LHCN-M2 (cell line): ENCODE measurements around the gene COQ8A. TPM values are rescaled to one million over a fixed set of nuclear protein-coding genes. Genes with fewer than 3 reads are reported as not detected.
A peak's percentile ranks its signal among the peaks of the same experiment; 100 is the strongest.

Source experiments
- DNase-seq: peaks from one replicate; pipeline ENCODE4 v3.0.0-alpha.2; 2012; ENCODE audit warnings: low read depth
- polyA plus RNA-seq: library from polyadenylated mRNA; unstranded; fragments of >200 nt; gene quantifications from one replicate; pipeline ENCODE4 v1.2.1, GENCODE V29; 2012; ENCODE audit warnings: missing spikeins
- total RNA-seq: library from RNA; depleted of rRNA; stranded (reverse); fragments of >200 nt; gene quantifications from 2 replicates; pipeline ENCODE4 v1.2.3, GENCODE V29; 2014; rRNA removed

The COQ8A gene
- 6.3 and 8.7 TPM in 2 replicates for total RNA-seq
- 3.0 TPM for polyA plus RNA-seq

DNA sequence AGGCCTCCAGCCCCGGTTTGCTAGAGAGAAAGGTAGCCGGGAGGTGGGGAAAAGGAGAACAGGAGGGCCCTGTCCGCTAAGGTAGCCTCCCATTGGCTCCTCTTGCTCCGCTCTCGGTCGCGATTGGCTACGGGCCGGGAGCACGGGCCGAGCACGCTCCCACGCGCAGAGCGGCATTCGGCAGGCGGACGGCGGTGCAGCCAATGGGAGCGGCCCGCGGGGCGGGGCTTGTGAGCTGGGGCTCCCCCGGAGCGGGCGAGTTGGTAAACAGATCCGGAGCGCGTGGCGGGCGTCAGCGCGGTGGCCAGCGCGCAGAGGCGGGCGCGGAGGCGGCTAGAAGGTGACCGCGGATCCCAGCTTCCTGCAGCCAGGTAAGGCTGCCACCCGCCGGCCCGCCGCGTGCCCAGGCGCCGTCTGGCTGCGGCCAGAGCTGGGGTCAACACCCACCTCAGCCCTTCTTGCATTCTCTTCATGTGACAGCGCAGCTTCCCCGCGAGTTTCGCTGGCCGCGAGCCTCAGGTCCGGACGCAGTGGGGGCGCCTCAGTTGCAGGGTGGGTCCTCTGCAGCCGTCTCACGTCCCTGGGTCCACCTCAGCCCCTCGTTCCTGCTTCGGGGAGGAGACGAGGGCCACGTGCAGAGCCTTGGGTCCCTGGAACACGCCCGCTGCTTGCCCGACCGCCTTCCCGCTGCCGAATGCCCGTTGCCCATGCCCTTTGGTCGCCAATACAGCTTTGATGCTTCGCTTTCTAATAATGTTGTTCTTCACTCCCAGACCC is at the start of gene COQ8A:
TSS of gene COQ8A (plus strand) at position 266 of the 777 bp plus-strand sequence. CDS start 21,092 bp downstream, outside the sequence.
- DNase-seq: peak; percentile 99

- DNase-seq: no peak
Measured at GRCh38 chr1:226890331-226891108, 49.6 kb upstream of the COQ8A start.

- no peak for DNase-seq
Measured at GRCh38 chr1:226891346-226891745, 48.7 kb upstream of the COQ8A start.

- no peak for DNase-seq
Measured at GRCh38 chr1:226891846-226892523, 48.1 kb upstream of the COQ8A start.

DNA sequence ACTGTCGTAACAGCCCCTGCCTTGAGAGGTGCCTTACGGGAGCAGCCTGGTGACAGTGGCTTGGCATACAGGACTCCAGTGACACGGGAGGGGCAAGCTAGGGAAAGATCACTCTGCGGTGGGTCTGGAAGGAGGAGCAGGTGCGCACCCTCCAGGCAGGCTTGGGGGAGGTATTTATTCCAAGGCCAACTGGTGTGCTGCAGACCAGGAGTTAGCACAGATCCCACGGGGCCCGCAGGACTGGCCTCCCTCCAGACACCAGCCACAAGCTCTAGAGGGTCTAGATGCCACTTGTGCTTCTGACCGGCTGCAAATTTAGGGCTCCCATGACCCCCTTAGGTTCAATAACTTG is 47.6 kb upstream of the COQ8A start:
- DNase-seq: no peak

- no peak for DNase-seq
Measured at GRCh38 chr1:226893936-226894335, 46.2 kb upstream of the COQ8A start.

GRCh38 chr1:226894826-226895225 is 45.3 kb upstream of the COQ8A start:
- DNase-seq: no peak

DNA sequence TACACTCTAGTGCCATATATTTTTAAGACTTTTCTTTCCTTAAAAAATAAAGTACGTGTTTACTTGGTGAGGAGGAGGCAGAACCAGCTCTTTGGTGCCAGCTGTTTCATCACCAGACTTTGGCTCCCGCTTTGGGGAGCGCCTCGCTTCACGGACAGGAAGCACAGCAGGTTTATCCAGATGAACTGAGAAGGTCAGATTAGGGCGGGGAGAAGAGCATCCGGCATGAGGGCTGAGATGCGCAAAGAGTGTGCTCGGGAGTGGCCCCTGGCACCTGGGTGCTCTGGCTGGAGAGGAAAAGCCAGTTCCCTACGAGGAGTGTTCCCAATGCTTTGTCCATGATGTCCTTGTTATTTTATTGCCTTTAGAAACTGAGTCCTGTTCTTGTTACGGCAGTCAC is 44.5 kb upstream of the COQ8A start:
- no peak for DNase-seq

GRCh38 chr1:226898246-226898645 is 41.8 kb upstream of the COQ8A start:
- no peak for DNase-seq

DNA sequence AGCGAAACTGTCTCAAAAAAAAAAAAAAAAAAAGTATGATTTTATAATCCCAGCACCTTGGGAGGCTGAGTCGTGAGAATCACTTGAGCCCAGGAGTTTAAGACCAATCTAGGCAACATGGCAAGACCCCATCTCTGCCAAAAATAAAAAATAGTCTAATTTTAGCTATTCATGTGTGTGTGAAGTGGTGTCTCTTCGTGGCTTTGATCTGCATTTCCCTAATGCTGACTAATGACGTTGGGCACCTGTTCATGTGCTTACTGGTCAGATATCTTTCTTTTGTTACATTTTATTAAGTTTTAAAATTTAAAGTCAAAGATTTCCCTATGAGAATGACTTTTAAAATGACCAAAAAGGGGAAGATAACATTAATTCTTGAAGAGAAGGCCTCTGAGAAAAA is 38.7 kb upstream of the COQ8A start:
- peak; percentile 26 for DNase-seq

- no peak for DNase-seq
Measured at GRCh38 chr1:226902601-226903000, 37.5 kb upstream of the COQ8A start.

- DNase-seq: peak; percentile 19
Measured at GRCh38 chr1:226903819-226904716, 36.0 kb upstream of the COQ8A start.

GRCh38 chr1:226904772-226905171 is 35.3 kb upstream of the COQ8A start:
- DNase-seq: no peak

- DNase-seq: no peak
Measured at GRCh38 chr1:226908419-226908818, 31.7 kb upstream of the COQ8A start.

GRCh38 chr1:226908913-226909312 is 31.2 kb upstream of the COQ8A start:
- peak; percentile 5 for DNase-seq

DNA sequence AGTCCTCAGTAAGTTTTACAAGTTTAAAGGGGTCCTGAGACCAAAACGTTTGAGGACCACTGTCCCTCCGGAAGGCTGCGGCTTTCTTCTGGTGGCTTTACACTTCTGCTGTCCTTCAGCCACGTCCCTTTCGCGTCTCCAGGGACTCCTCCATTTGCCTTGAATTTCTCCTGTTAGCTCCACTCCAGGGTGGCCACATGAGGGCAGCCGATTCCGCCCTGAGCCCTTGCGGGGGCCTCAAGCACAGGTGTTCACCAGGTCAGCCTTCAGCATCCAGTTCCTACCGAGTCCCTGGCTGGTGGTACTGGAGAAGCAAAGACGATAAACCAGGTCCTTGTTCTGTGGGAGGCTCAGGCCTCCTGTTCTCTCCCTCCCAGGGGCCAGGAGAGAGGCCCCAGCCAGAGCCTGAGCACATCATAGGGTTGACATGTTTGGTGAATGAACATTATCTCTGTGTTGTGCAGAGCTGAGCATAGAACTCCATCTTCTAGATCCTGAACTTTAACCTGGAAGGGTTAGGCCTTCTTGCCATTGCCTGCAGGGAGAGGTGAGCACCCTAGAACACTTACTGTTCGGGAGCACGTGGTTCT is 27.4 kb upstream of the COQ8A start:
- DNase-seq: no peak

DNA sequence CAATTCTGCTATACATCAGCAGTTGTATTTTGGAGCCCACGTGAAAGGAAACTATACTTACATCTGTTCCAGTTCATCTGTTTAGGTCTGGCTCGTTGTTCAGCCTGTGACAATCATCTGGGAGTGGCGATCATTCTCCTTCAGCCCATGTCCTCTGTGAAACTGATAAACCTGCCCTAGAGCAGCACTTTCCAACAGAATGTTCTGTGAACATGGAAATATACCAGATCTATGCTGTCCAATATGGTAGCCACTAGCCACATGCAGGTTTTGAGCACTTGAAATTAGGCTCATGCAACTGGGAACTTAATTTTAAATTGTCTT is 24.5 kb upstream of the COQ8A start:
- no peak for DNase-seq

DNA sequence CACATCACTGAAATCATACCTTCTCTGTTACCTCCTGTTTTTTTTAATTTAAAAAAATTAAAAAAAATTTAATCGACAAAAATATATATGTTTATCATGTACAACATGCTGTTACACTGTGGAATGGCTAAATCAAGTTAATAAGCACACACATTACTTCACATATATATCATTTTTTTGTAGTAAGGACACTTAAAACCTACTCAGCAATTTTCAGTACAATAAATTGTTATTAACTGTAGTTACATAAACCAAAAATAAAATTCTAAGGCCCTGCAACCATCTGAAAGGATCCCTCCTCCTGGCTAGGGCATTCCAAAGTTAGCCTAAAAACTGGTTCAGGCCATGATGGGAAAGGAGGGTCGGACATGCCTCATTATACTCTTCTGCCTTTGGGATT is 23.6 kb upstream of the COQ8A start:
- DNase-seq: no peak

GRCh38 chr1:226919587-226919986 is 20.5 kb upstream of the COQ8A start:
- no peak for DNase-seq

DNA sequence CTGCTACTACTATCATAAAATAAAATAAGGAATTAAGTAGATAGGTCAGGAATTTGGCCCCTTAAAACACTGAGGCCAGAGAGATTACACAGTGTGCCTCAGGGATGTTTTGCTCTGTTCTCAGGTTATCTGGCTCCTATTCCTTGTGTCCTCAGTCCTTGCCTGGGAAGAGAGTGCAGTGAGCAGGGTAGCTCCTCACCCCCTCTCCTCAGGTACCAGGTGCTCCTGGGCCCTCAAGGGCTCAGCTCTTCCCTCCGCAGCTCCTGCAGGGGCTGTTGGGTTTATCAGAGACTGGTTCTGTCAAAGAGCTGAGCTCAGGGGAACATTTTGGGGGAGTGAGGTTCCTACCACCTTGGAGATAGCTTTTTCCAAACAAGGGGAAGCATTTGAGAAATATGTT is 20.1 kb upstream of the COQ8A start:
- DNase-seq: no peak

GRCh38 chr1:226920446-226920894 is 19.6 kb upstream of the COQ8A start:
- DNase-seq: no peak
